Endodermal cell (in vitro differentiated cells): ENCODE measurements around the gene ELL2. TPM values are rescaled to one million over a fixed set of nuclear protein-coding genes. Genes with fewer than 3 reads are reported as not detected.

Experiments used
- DNase-seq: peaks from one replicate; pipeline ENCODE4 v3.0.0-alpha.2; 2017
- H3K27ac ChIP-seq: 2 replicates; pipeline ENCODE4 v1.5.1; 2013; ENCODE audit warnings: mild to moderate bottlenecking, low read depth, low read length, moderate library complexity
- H3K27me3 ChIP-seq: 2 replicates; pipeline ENCODE4 v1.6.1; 2013; ENCODE audit warnings: mild to moderate bottlenecking, low read length, moderate library complexity; ENCODE audit not compliant: insufficient read depth, control insufficient read depth, poor library complexity, severe bottlenecking
- H3K36me3 ChIP-seq: 2 replicates; pipeline ENCODE4 v1.7.0; 2013; ENCODE audit warnings: mild to moderate bottlenecking, low read length, moderate library complexity; ENCODE audit not compliant: control insufficient read depth, insufficient read depth
- H3K4me1 ChIP-seq: one replicate; pipeline ENCODE4 v1.7.0; 2013; ENCODE audit warnings: low read length; ENCODE audit not compliant: control insufficient read depth, insufficient read depth
- H3K4me3 ChIP-seq: 2 replicates; pipeline ENCODE4 v1.5.1; 2013; ENCODE audit warnings: mild to moderate bottlenecking, low read length, moderate library complexity
- H3K9ac ChIP-seq: 2 replicates; pipeline ENCODE4 v1.6.1; 2013; ENCODE audit warnings: mild to moderate bottlenecking, low read length, moderate library complexity; ENCODE audit not compliant: poor library complexity, severe bottlenecking; ENCODE audit errors: extremely low read depth
- H3K9me3 ChIP-seq: 2 replicates; pipeline ENCODE4 v1.6.1; 2013; ENCODE audit warnings: mild to moderate bottlenecking, low read length, moderate library complexity; ENCODE audit not compliant: control insufficient read depth
- H3K27ac Mint-ChIP-seq: 2 replicates; pipeline ENCODE4 v1.8.0; 2020; ENCODE audit warnings: mixed read lengths
- H3K27me3 Mint-ChIP-seq: 2 replicates; pipeline ENCODE4 v1.8.0; 2021; ENCODE audit warnings: mild to moderate bottlenecking, mixed read lengths; ENCODE audit not compliant: insufficient read depth
- H3K36me3 Mint-ChIP-seq: 2 replicates; pipeline ENCODE4 v1.8.0; 2020; ENCODE audit warnings: low read depth, mixed read lengths
- H3K4me1 Mint-ChIP-seq: 2 replicates; pipeline ENCODE4 v1.8.0; 2020; ENCODE audit warnings: mixed read lengths
- H3K4me3 Mint-ChIP-seq: 2 replicates; pipeline ENCODE4 v1.8.0; 2020; ENCODE audit warnings: mild to moderate bottlenecking, moderate library complexity, mixed read lengths
- H3K9me3 Mint-ChIP-seq: 2 replicates; pipeline ENCODE4 v1.8.0; 2020; ENCODE audit warnings: mild to moderate bottlenecking, mixed read lengths
- CTCF ChIP-seq: fragments of 200-600 bp; sonication (generic); conservative IDR thresholded peaks from 2 replicates; pipeline ENCODE4 v1.5.0; 2021; ENCODE audit warnings: antibody characterized with exemption, mild to moderate bottlenecking
- WGBS, 2 experiments: methylation state at CpG; one replicate each; pipeline versions ENCODE4 v1.1.5 to v1.1.7; 2013; ENCODE audit warnings: missing lambda C conversion rate in 2 of 2, mixed read lengths in 1 of 2; ENCODE audit not compliant: insufficient coverage in 1 of 2, insufficient read length in 1 of 2; 5-methylcytosine and 5-hydroxymethylcytosine counted together
- total RNA-seq, 2 donors: library from RNA; stranded (reverse); fragmentation: NEBNext Ultra II Directional in 1 of 2; extraction: Animal tissue kit (Norgen Biotek cat#: 25700) in 1 of 2; gene quantifications; 2 replicates in 1 of 2; 3 replicates in 1 of 2; pipeline ENCODE4 v1.2.1, GENCODE V29; 2021

Gene ELL2
- total RNA-seq, 2 donors from 2014 or later, result 28.6 to 44.1 TPM

GRCh38 chr5:95886340-95887044, 75.2 kb downstream of the ELL2 start:
- no peak overlapping the region for H3K27ac Mint-ChIP-seq
- WGBS, 2 experiments, result 96 to 100% methylated on average over 1 of the region's 1 CpG
- peaks cover 25% of the 10 kb centered on the region for H3K4me1 Mint-ChIP-seq
- no peaks in the 10 kb centered on the region for H3K9me3 Mint-ChIP-seq
- no peaks in the 10 kb centered on the region for H3K27me3 Mint-ChIP-seq
- no peak for TF ChIP-seq CTCF
- H3K4me1 ChIP-seq, result peaks cover 4% of the 10 kb centered on the region
- no peak overlapping the region for H3K27ac ChIP-seq
- no peak overlapping the region for H3K4me3 ChIP-seq
- no peaks in the 10 kb centered on the region for H3K27me3 ChIP-seq
- H3K36me3 ChIP-seq, result peaks cover 59% of the 10 kb centered on the region
- DNase-seq, result no peak
- peaks cover 6% of the 10 kb centered on the region for H3K36me3 Mint-ChIP-seq
- no peaks in the 10 kb centered on the region for H3K9me3 ChIP-seq
- H3K4me3 Mint-ChIP-seq, result no peak overlapping the region
- no peak overlapping the region for H3K9ac ChIP-seq

GRCh38 chr5:95884511-95884910, 77.1 kb downstream of the ELL2 start:
- Histone ChIP-seq H3K9ac (no peak overlapping the region), H3K4me3 (no peak overlapping the region), H3K27ac (no peak overlapping the region), H3K4me1 (peaks cover 4% of the 10 kb centered on the region), H3K36me3 (peaks cover 40% of the 10 kb centered on the region), H3K9me3 (no peaks in the 10 kb centered on the region), H3K27me3 (no peaks in the 10 kb centered on the region)
- peak overlapping the region; percentile 16 for H3K27ac Mint-ChIP-seq
- WGBS, 2 experiments, result 85% methylated on average over 1 of the region's 1 CpG; no CpG with 5 or more reads in 1 of the 2 experiments
- no peak overlapping the region for H3K4me3 Mint-ChIP-seq
- peaks cover 38% of the 10 kb centered on the region for H3K4me1 Mint-ChIP-seq
- DNase-seq, result no peak
- peaks cover 3% of the 10 kb centered on the region for H3K36me3 Mint-ChIP-seq
- no peaks in the 10 kb centered on the region for H3K9me3 Mint-ChIP-seq
- H3K27me3 Mint-ChIP-seq, result no peaks in the 10 kb centered on the region
- TF ChIP-seq CTCF, result no peak

GRCh38 chr5:95884017-95884325, 77.7 kb downstream of the ELL2 start:
- no peaks in the 10 kb centered on the region for H3K9me3 ChIP-seq
- H3K4me1 ChIP-seq, result peaks cover 7% of the 10 kb centered on the region
- peaks cover 35% of the 10 kb centered on the region for H3K36me3 ChIP-seq
- no peak for TF ChIP-seq CTCF
- WGBS, 2 experiments, result 97 to 100% methylated on average over 3 to 4 of the region's 4 CpGs
- no peaks in the 10 kb centered on the region for H3K9me3 Mint-ChIP-seq
- H3K27me3 ChIP-seq, result no peaks in the 10 kb centered on the region
- H3K9ac ChIP-seq, result no peak overlapping the region
- no peak overlapping the region for H3K27ac ChIP-seq
- H3K4me3 ChIP-seq, result no peak overlapping the region
- no peaks in the 10 kb centered on the region for H3K27me3 Mint-ChIP-seq
- H3K4me3 Mint-ChIP-seq, result no peak overlapping the region
- peaks cover 44% of the 10 kb centered on the region for H3K4me1 Mint-ChIP-seq
- no peak overlapping the region for H3K27ac Mint-ChIP-seq
- DNase-seq, result no peak
- H3K36me3 Mint-ChIP-seq, result peaks cover 3% of the 10 kb centered on the region
